ENCODE results near the gene DAB2IP.

- TF ChIP-seq SRF (IDR thresholded peaks at IDR 0.05; ENCODE audit: low read depth) (no peak), CTCF (IDR thresholded peaks at IDR 0.05 in 2 of 3, conservative IDR thresholded peaks at IDR 0.05 in 1 of 3; ENCODE audit: borderline replicate concordance in 1 of 3, insufficient read depth in 1 of 3, low read depth in 2 of 3, low read length in 2 of 3) (no peak), POLR2A (IDR thresholded peaks at IDR 0.05; ENCODE audit: borderline replicate concordance, extremely low read depth, insufficient read depth, insufficient read length) (no peak), EZH2 (IDR thresholded peaks at IDR 0.05) (no peak)
Observed at GRCh38 chr9:121814594-121814993, 163.2 kb downstream of the DAB2IP start.

Data from HCT116 (cell line).